SK-N-SH treated with all-trans-retinoic acid at 6 μM for 48 hours (cell line): ENCODE results near the gene KCNT1.

ENCODE experiments used
- ATAC-seq: fragments of 200-7000 bp; cut with Tn5 transposase; 3 replicates; pipeline ENCODE4 v1.9.1; 2020; ENCODE audit warnings: mild to moderate bottlenecking, moderate library complexity
- ARNTL ChIP-seq: fragments of 450-650 bp; formaldehyde crosslinking; IDR thresholded peaks from 2 replicates; pipeline ENCODE4 v1.5.0; 2020; ENCODE audit warnings: low read depth, mild to moderate bottlenecking, moderate library complexity, borderline replicate concordance
- BACH2 ChIP-seq: fragments of 250-450 bp; sonication (Bioruptor Pico); IDR thresholded peaks from 2 replicates; pipeline ENCODE4 v1.9.0; 2021; ENCODE audit warnings: mild to moderate bottlenecking, borderline replicate concordance
- CSDC2 ChIP-seq: fragments of 250-450 bp; sonication (Bioruptor Pico); IDR thresholded peaks from 2 replicates; pipeline ENCODE4 v1.5.0; 2020; ENCODE audit warnings: mild to moderate bottlenecking, moderate library complexity
- ESRRG ChIP-seq: fragments of 250-450 bp; sonication (Bioruptor Pico); IDR thresholded peaks from 2 replicates; pipeline ENCODE4 v1.6.1; 2021; ENCODE audit warnings: mild to moderate bottlenecking
- GLIS3 ChIP-seq: fragments of 250-450 bp; sonication (Bioruptor Pico); IDR thresholded peaks from 2 replicates; pipeline ENCODE4 v1.5.0; 2020; ENCODE audit warnings: mild to moderate bottlenecking, moderate library complexity
- ISL1 ChIP-seq: fragments of 250-450 bp; sonication (Bioruptor Pico); IDR thresholded peaks from 2 replicates; pipeline ENCODE4 v2.1.2; 2022; ENCODE audit warnings: mild to moderate bottlenecking, moderate library complexity
- OSR1 ChIP-seq: fragments of 250-450 bp; sonication (Bioruptor Pico); IDR thresholded peaks from 2 replicates; pipeline ENCODE4 v1.8.0; 2022; ENCODE audit warnings: moderate library complexity, mild to moderate bottlenecking, inconsistent platforms
- PPARA ChIP-seq: fragments of 250-450 bp; sonication (Bioruptor Pico); IDR thresholded peaks from 2 replicates; pipeline ENCODE4 v1.5.0; 2020; ENCODE audit warnings: mild to moderate bottlenecking, borderline replicate concordance
- RARB ChIP-seq: fragments of 250-450 bp; sonication (Bioruptor Pico); IDR thresholded peaks from 2 replicates; pipeline ENCODE4 v1.8.0; 2021; ENCODE audit warnings: mild to moderate bottlenecking, moderate library complexity
- SNAI2 ChIP-seq: fragments of 250-450 bp; sonication (Bioruptor Pico); IDR thresholded peaks from 2 replicates; pipeline ENCODE4 v1.5.0; 2020; ENCODE audit warnings: mild to moderate bottlenecking, moderate library complexity
- TCF4 ChIP-seq: fragments of 250-450 bp; sonication (Bioruptor Pico); IDR thresholded peaks from 2 replicates; pipeline ENCODE4 v1.8.0; 2021; ENCODE audit warnings: mild to moderate bottlenecking, moderate library complexity, borderline replicate concordance
- ZC3H10 ChIP-seq: fragments of 250-450 bp; sonication (Bioruptor Pico); IDR thresholded peaks from 2 replicates; pipeline ENCODE4 v1.5.1; 2021; ENCODE audit warnings: mild to moderate bottlenecking, moderate library complexity
- ZFP3 ChIP-seq: fragments of 250-450 bp; sonication (Bioruptor Pico); IDR thresholded peaks from 2 replicates; pipeline ENCODE4 v1.5.0; 2020; ENCODE audit warnings: mild to moderate bottlenecking, moderate library complexity
- ZFP30 ChIP-seq: fragments of 450-650 bp; formaldehyde crosslinking; IDR thresholded peaks from 2 replicates; pipeline ENCODE4 v1.5.0; 2022; ENCODE audit warnings: mild to moderate bottlenecking, moderate library complexity
- ZNF565 ChIP-seq: fragments of 450-650 bp; formaldehyde crosslinking; conservative IDR thresholded peaks from 2 replicates; pipeline ENCODE4 v1.5.0; 2020; ENCODE audit warnings: low read depth, mild to moderate bottlenecking, moderate library complexity
- ZNF8 ChIP-seq: fragments of 450-650 bp; formaldehyde crosslinking; IDR thresholded peaks from 2 replicates; pipeline ENCODE4 v1.5.0; 2020; ENCODE audit warnings: mild to moderate bottlenecking, moderate library complexity
- TF ChIP-seq, protein P1 (sequence below): fragments of 250-450 bp; sonication (Bioruptor Pico); IDR thresholded peaks from 2 replicates; pipeline ENCODE4 v1.8.0; 2020; ENCODE audit warnings: mild to moderate bottlenecking, moderate library complexity, borderline replicate concordance
- TF ChIP-seq, protein P2 (sequence below): fragments of 250-450 bp; sonication (Bioruptor Pico); IDR thresholded peaks from 2 replicates; pipeline ENCODE4 v1.5.1; 2021; ENCODE audit warnings: mild to moderate bottlenecking, moderate library complexity
- TF ChIP-seq, protein P3 (sequence below): fragments of 250-450 bp; sonication (Bioruptor Pico); IDR thresholded peaks from 2 replicates; pipeline ENCODE4 v1.8.0; 2021; ENCODE audit warnings: low read depth, mild to moderate bottlenecking, moderate library complexity, borderline replicate concordance
- TF ChIP-seq, protein P4 (sequence below): fragments of 250-450 bp; sonication (Bioruptor Pico); IDR thresholded peaks from 2 replicates; pipeline ENCODE4 v1.5.1; 2020; ENCODE audit warnings: low read depth, mild to moderate bottlenecking, moderate library complexity

KCNT1 gene

DNA sequence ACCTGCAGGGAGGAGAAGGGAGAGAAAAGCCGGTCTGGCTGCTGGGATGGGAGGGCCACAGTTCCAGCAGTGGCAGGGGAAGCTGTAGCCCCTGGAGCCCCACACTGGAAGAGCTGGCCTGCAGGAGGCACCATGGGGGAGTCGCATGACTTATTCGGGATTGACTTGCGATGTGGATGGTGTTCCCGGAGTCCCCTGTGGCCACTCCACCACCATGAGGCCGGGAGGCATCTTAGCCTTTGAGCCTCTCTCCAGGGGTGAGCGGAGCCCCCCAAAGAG lies 92.0 kb downstream of the KCNT1 start:
- no peak for ATAC-seq
- no peak for TF ChIP-seq CSDC2 (CRISPR knock-in tag)
- TF ChIP-seq PPARA (CRISPR knock-in tag): no peak
- TF ChIP-seq, protein P1, sequence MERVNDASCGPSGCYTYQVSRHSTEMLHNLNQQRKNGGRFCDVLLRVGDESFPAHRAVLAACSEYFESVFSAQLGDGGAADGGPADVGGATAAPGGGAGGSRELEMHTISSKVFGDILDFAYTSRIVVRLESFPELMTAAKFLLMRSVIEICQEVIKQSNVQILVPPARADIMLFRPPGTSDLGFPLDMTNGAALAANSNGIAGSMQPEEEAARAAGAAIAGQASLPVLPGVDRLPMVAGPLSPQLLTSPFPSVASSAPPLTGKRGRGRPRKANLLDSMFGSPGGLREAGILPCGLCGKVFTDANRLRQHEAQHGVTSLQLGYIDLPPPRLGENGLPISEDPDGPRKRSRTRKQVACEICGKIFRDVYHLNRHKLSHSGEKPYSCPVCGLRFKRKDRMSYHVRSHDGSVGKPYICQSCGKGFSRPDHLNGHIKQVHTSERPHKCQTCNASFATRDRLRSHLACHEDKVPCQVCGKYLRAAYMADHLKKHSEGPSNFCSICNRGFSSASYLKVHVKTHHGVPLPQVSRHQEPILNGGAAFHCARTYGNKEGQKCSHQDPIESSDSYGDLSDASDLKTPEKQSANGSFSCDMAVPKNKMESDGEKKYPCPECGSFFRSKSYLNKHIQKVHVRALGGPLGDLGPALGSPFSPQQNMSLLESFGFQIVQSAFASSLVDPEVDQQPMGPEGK (CRISPR knock-in tag): no peak
- no peak for TF ChIP-seq ZFP3
- no peak for TF ChIP-seq BACH2 (CRISPR knock-in tag)
- TF ChIP-seq ARNTL (CRISPR knock-in tag): no peak
- no peak for TF ChIP-seq ZC3H10 (CRISPR knock-in tag)
- TF ChIP-seq ISL1 (CRISPR knock-in tag): no peak
- TF ChIP-seq GLIS3 (CRISPR knock-in tag): no peak
- TF ChIP-seq TCF4 (CRISPR knock-in tag): no peak
- TF ChIP-seq, protein P2, sequence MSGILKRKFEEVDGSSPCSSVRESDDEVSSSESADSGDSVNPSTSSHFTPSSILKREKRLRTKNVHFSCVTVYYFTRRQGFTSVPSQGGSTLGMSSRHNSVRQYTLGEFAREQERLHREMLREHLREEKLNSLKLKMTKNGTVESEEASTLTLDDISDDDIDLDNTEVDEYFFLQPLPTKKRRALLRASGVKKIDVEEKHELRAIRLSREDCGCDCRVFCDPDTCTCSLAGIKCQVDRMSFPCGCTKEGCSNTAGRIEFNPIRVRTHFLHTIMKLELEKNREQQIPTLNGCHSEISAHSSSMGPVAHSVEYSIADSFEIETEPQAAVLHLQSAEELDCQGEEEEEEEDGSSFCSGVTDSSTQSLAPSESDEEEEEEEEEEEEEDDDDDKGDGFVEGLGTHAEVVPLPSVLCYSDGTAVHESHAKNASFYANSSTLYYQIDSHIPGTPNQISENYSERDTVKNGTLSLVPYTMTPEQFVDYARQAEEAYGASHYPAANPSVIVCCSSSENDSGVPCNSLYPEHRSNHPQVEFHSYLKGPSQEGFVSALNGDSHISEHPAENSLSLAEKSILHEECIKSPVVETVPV (CRISPR knock-in tag): no peak
- TF ChIP-seq RARB: no peak
- TF ChIP-seq, protein P3, sequence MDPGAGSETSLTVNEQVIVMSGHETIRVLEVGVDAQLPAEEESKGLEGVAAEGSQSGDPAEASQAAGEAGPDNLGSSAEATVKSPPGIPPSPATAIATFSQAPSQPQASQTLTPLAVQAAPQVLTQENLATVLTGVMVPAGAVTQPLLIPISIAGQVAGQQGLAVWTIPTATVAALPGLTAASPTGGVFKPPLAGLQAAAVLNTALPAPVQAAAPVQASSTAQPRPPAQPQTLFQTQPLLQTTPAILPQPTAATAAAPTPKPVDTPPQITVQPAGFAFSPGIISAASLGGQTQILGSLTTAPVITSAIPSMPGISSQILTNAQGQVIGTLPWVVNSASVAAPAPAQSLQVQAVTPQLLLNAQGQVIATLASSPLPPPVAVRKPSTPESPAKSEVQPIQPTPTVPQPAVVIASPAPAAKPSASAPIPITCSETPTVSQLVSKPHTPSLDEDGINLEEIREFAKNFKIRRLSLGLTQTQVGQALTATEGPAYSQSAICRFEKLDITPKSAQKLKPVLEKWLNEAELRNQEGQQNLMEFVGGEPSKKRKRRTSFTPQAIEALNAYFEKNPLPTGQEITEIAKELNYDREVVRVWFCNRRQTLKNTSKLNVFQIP (CRISPR knock-in tag): no peak
- no peak for TF ChIP-seq OSR1
- TF ChIP-seq ZNF565 (CRISPR knock-in tag): no peak
- TF ChIP-seq, protein P4, sequence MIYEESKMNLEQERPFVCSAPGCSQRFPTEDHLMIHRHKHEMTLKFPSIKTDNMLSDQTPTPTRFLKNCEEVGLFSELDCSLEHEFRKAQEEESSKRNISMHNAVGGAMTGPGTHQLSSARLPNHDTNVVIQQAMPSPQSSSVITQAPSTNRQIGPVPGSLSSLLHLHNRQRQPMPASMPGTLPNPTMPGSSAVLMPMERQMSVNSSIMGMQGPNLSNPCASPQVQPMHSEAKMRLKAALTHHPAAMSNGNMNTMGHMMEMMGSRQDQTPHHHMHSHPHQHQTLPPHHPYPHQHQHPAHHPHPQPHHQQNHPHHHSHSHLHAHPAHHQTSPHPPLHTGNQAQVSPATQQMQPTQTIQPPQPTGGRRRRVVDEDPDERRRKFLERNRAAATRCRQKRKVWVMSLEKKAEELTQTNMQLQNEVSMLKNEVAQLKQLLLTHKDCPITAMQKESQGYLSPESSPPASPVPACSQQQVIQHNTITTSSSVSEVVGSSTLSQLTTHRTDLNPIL: no peak
- TF ChIP-seq ZFP30 (CRISPR knock-in tag): no peak
- TF ChIP-seq ESRRG: no peak
- no peak for TF ChIP-seq SNAI2 (CRISPR knock-in tag)

DNA sequence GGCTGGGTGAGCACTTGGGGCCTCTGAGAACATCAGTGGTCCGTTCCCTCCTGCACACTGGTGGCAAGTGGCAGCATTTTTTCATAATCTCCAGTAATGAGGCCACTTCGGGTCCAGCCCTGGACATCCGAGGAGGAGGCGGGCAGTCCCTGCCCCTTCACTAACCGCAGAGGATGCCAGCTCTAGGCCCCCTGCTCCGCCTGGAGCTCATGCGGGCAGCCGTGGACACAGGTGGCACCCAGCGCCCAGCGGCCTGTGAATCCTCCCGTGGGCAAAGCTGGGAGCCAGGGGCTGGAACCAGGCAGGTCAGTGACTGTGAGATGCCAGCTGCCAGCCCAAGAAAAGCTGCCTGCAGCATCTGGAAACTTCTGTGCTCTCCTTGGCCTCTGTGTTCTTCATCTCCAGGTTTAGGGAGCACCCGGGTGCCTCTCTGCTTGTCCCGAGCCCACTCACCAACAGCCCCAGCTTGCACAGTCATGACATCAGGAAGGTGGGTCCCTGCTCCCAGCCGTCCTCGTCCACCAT lies 92.4 kb downstream of the KCNT1 start:
- ATAC-seq: no peak
- TF ChIP-seq ZNF8: no peak
- TF ChIP-seq PPARA (CRISPR knock-in tag): no peak
- TF ChIP-seq, protein P4: no peak
- no peak for TF ChIP-seq ESRRG
- no peak for TF ChIP-seq ZFP30 (CRISPR knock-in tag)
- no peak for TF ChIP-seq ARNTL (CRISPR knock-in tag)

DNA sequence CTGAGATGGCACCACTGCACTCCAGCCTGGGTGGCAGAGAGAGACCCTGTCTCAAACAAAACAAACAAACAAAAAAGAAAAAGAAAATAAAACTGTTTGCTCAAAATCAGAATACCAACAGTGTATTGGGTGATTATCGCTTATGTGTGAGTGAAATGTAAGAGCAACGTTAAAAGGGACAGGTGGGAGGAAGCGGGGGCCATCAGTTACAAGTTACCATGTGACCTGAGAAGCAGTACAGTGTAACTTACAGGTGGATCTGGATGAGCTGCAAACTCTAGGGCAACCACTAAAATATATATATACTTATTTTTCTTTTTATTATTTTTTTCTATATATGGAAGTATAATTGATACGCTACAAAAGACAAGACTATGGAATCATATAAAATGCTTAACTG lies 93.4 kb downstream of the KCNT1 start:
- ATAC-seq: no peak
- TF ChIP-seq ZNF8: no peak
- no peak for TF ChIP-seq TCF4 (CRISPR knock-in tag)
- TF ChIP-seq SNAI2 (CRISPR knock-in tag): no peak
- TF ChIP-seq, protein P1 (CRISPR knock-in tag): no peak
- no peak for TF ChIP-seq GLIS3 (CRISPR knock-in tag)
- TF ChIP-seq BACH2 (CRISPR knock-in tag): no peak
- TF ChIP-seq PPARA (CRISPR knock-in tag): no peak
- TF ChIP-seq, protein P3 (CRISPR knock-in tag): no peak
- TF ChIP-seq ISL1 (CRISPR knock-in tag): no peak
- TF ChIP-seq, protein P2 (CRISPR knock-in tag): no peak
- TF ChIP-seq ESRRG: no peak
- TF ChIP-seq ARNTL (CRISPR knock-in tag): no peak
